ENCODE results near the gene SMG6.
"Not testable (repeated sequence)": the region's sequence is repeated elsewhere in the genome, so short reads cannot be mapped to it uniquely, and the experiment has no call there.

SMG6 gene

DNA sequence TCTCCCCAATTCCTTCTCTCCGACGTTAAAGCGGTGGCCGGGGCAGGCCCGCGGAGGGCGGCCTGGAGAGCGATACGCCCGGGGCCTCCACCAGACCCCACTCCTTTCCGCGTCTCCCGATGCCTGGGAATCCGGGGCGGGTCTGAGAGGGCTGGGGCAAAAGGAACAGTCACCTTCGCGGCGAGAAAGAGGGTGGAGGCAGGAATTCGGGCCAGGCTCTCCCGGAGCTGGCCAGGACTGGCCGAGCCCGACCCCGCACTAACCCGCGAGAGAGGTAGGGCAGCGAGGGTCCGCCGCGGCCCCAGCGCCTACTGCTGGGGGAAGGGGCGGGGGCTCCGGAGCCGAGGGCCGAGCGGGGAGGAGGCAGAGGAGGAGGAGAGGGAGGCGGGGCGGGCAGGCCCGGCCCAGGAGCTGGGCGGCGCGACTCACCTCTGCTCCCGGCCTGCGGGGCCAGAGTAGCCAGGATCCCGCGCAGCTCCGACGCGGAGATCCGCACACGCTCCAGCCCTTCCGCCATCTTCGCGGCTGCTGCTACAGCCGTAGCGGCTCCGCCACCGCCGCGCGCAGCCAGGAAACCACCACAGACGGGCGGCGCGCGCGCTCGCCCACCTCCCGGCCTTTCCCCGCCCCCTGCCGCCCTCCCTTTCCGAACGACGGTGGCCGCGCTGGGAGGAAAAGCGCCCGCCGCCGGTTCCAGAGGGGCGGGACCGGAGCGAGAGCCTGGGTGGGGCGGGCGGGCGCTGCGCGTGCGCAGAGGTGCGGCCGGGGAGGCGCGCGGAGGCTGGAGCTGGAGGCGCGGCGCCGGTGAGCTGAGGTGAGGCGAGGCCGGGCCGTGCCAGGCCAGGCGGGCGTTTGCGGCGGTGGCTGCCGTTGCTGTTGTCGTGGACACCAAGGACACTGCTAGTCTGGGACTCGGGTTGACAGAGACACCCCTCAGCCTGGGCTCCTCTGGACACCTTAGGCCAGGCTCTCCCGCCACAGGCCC is at the start of gene SMG6, which contains the start of gene SRR:
TSS of gene SMG6 (minus strand) at position 582 of the 985 bp plus-strand sequence. CDS start at position 517, 65 bp downstream.
TSS of gene SRR (plus strand) at position 747 of the 985 bp plus-strand sequence. CDS start 11,611 bp downstream, outside the sequence.
- DNase-seq = peak; percentile 90

DNA sequence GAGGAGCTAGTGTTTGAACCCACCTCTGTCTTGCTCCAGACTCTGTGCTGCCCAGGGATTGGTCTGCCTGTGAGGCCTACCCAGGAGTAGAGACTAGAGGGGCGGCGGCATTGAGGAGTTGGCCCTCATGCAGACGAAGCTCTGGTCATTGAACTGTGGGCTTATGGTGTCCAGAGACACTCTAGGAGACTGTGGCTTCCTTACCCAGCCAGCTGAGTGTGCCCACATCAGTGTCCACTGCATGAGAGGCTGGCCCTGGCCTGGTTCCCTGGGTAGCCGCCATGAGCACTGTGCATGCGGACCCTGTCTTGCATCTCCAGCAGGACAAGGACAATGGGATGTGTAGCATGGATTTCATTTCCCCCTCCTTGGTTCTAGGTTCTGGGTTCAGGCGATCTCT is 47.7 kb upstream of the SMG6 start:
- DNase-seq = no peak

DNA sequence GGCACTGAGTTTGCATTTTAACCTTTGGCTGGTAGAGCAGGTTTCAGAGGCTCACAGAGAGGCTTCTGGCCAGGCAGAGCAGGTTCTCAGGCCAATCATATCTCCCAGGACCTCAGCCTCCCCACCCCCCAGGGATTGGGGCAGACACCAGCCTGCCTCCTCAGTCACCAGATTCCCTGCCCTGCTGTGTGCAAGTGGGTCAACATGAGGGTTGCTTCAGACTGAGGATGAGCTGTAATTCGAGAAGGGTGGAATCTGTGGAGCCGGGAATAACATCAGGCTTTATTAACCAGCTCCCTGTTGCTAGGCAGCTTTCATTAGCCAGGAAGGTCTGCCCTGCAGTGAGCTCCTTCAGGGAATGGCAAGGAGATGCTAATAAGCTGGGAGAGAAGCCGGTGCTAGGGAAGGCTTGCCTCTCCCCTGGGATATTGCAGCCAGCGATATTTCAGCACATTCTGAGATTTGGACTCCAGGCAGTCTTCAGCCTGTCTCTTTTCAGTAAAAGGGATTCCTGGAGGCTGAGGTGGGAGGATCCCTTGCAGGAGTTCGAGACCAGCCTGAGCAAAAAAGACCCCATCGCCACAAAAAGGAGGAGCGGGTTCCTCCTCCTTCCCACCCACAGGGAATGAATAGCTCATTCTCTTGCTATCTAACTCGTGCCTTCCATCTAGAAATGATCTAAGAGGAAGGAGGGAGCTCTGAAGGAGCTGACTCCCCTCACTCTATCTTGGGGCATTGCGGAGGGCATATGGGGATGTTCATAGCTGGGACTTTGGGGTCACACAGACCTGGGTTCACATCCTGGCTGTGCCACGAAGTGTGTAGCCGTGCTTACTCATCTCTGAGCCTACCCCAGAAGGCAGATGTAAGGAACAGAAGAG is 44.5 kb upstream of the SMG6 start:
- DNase-seq = peak; percentile 42

DNA sequence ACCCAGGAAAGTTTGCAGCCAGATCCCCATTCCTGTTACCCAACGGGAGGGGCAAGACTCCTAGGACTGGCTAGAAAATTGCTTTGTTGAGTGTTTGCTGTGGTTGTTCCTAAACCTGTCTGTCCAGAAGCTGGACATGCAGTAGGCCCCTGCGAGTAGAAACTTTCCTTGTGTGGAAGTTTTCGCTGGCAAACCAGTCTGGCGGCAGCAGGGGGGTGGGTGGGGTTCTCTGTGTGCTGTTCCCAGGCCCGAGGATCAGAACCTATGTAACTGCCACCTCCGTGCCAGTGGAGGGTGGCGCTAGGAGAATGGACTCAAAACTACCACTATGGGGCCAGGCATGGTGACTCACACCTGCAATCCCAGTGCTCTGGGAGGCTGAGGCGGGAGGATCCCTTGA is 42.9 kb upstream of the SMG6 start:
- no peak for DNase-seq

DNA sequence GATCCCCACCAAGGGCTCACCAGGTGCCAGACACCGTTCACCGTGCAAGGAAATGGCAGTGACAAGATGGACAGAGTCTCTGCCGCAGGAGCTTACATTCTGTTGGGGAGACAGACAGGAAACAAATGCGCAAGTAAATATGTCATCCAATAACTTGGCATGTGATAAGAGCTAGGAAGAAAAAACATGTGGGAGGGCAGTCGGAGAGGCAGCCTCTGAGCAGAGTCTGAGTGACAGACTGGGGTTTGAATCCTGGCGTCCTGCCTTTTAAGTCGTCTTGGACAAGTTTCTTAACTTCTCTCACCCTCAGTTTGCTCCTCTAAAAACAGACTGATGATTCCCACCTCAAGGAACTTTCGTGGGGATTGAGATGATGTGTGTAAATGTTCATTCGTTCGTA is 40.9 kb upstream of the SMG6 start:
- no peak for DNase-seq

DNA sequence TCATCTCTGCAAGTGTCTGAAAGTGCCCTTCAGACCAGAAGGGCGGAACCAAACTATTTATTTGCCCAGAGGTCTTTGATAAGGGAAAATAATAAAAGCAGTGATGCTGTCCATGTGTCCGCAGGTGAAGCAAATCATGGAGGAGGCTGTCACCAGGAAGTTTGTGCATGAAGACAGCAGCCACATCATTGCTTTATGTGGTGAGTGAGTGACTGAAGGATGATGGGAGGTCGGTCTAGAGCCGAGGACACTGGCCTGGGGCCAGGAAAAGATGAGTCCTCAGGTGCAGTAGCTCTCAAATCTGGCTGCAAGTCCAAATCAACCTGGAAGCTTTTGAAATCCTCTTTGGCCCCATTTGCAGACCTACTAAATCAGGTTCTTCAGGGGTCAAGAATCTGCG is 39.8 kb upstream of the SMG6 start:
- no peak for DNase-seq

DNA sequence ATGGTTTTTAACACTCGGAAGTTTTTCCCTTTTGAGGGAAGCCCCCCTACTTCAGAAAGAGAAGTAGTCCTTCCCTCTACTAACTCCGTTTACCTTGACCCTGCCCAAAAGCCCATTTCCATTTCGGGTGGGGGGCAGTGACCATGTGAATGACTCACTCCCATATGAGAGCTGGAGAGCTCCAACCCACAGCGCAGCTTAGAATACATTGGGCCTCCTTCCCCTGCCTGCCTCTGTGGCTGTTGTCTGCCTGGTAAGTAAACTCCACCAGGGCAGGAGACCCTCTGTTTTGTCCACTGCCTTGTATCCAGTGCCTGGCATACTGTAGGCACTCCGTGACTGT is 34.7 kb upstream of the SMG6 start:
- no peak for DNase-seq

DNA sequence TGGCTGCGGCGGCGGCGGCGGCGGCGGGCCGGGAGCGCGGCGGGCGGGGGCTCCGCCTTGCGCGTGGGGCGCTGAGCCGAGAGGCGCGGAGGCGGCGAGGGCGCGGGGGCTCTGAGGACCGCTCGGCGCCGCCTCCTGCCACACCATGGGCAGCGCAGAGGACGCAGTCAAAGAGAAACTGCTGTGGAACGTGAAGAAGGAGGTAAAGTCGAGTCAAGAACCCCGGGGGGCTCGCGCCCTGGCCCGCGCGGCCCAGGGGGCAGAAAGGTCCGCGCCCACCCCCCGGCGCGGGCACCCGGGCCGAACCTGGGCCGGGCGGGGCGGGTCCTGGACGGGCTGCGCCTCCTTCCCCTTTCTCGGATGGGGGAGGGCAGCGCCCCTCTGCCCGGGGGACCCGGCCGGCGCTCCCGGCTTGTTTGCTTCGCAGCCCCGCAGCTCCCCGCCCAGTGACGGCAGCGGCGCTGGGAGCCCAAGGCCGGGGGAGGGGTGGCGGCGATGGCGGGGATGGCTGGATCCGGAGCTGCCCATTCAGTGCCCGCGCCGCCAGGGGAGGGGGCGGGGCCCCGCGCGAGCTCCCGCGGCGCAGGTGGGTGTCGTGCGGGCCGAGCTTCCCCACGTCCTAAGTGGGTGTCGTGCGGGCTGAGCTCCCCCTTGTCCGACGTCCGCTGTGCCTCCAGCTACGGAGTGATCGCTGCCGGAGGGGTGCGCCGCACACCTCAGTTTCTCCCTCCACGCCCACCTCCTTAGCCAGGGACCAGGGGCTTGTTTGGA is 34.1 kb upstream of the SMG6 start:
- DNase-seq = peak; percentile 30

DNA sequence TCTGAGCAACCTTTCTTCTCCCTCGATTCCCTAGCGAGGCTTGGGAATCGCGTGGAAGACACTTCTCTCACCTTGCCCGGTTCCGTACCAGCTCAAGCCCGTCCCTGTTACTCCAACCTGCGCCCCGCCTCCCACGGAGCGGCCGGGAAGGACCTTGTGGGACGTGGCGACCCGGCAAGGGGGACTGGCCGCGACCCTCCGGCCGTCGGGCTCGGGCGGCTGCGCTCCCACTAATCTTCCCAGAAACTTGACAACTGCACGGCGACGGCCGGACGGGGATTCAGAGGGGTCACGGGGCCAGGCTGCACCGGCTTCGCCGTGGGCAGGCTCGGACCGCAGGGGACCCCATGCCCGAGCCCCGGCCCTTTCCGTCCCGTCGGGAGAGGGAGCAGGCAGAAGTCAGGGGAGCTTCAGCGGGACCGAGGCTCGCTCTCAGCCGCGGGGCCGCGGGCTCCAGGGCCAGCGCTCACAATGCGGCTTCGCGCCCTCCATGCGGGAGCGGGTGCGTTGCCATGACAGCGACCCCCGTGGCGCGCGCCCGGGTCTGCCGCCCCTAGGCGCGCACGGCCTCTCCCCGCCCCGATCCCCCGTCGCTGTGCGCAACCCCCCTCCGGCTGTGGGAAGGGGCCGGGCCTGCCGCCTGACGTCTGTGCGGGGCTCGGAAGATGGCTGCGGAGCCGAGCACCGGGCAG is 33.4 kb upstream of the SMG6 start, which contains the start of gene SGSM2:
TSS of gene SGSM2 (plus strand) at position 650 of the 692 bp plus-strand sequence. CDS start 188 bp downstream, outside the sequence.
- peak; percentile 40 for DNase-seq

DNA sequence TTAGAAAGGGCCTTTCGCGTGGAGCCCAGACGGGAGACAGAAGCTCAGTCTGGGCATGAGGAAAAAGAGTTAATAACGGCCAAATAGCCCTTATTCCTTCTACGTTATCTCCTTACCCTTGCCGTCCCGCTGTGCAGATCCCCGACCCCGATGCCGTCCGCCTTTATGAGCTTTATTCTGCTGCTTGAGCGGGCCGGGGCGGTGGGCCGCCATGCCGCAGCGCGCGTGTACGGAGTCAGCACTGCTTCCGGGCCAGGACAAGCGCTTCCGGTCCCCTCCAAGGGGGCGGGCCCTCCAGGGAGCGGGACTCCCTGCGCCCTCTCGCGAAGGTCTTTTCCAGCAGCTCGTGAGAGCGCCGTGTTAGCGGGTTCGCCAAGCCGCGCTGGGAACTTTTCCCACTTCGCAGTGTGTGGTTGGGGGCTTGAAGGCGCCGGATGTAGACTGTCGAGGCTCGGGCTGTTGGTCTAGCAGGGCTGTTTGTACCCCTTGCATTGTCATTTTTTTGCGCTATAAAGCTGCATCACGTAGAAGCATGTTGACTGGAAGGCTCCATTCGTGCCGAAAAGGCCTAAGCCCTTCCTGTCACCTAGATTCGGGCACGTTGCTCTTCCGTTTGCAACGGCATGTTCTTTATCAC is 32.7 kb upstream of the SMG6 start, which contains the start of gene TSR1:
TSS of gene TSR1 (minus strand) at position 243 of the 637 bp plus-strand sequence. CDS start at position 213, 30 bp downstream.
- peak; percentile 94 for DNase-seq

DNA sequence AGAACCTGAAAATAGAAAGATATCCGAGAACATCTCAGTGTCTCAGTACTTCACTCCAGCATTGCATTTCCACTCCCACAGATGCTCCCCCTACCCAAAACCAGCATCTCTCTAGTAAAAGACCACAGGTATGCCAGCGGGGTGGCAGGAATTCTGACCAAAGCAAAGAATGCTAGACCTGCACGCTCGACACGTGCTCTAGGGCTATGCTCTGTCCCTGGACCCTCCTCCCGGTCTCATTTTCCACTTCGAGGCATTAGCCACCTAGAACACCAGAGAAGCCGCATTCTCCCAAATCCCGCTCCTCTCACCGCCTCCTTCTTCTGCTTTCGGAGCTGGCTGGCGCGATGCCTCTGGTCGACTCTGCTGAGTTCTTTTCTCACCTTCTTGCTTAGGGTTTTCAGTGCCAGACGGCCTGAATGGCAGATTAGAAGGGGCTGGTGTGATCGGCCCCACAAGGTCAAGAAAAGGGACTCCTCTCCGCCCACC is 32.2 kb upstream of the SMG6 start:
- no peak for DNase-seq

DNA sequence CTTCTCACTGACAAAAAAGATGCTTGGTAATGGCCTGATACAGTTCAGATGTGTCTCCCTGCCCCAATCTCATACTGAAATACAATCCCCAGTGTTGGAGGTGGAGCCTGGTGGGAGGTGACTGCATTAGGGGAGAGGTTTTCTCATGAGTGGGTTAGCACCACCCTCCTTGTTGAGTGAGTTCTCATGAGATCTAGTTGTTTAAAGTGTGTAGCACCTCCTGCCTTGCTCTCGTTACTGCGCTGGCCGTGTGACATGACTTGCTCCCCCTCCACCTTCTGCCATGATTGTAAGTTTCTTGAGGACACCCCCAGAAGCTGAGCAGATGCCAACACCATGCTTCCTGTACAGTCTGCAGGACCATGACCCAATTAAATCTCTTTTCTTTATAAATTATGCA is 27.7 kb upstream of the SMG6 start:
- DNase-seq = no peak

DNA sequence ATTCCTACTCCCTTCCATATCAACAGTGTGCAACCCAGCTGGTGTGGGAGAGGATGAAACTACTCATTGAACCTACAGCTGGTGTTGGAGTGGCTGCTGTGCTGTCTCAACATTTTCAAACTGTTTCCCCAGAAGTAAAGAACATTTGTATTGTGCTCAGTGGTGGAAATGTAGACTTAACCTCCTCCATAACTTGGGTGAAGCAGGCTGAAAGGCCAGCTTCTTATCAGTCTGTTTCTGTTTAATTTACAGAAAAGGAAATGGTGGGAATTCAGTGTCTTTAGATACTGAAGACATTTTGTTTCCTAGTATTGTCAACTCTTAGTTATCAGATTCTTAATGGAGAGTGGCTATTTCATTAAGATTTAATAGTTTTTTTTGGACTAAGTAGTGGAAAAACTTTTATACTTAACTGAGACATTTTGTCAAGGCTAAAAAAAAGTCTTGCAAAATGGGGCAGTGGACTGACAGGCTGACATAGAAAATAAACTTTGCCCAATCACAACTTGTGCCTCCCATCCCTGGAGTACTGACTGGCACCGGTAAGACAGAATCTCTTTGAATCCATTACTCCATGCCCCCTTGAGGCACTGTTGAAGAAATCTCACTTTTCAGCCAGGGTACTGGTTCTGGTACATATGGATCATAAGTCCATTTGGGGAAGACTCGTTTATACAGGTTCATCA is 20.2 kb upstream of the SMG6 start:
- DNase-seq = no peak

DNA sequence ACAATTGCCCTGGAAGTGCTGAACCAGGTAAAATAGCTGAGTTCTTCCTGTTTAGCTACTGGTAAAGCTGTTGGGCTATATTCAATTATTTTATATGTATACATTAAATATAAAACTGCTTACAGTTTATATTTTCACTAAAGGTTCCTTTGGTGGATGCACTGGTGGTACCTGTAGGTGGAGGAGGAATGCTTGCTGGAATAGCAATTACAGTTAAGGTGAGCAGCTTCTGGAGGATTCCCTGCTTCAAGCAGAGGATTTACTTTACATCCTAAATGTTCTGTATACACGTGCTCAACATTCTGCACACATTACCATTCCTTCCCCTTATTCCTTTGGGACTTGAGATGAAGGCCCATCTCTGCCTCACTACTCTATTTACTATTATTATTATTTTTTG is 17.8 kb upstream of the SMG6 start:
- DNase-seq = no peak

DNA sequence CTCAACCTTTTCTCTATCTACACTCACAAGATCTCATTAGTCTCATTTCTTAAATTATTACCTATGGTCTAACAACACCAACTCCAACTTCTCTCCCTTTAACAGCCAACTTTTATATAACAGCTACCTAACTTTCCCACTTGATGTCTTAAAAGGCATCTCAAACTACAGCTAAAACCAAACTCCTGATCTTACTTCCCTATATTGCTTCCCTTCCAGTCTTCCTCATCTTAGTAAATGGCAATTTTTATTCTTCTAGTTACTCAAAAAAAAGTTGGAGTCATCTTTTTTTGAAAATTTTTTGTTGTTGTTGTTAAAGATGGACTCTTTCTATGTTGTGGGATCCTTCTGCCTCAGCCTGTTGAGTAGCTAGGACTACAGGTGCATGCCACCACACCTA is 15.5 kb upstream of the SMG6 start:
- no peak for DNase-seq

DNA sequence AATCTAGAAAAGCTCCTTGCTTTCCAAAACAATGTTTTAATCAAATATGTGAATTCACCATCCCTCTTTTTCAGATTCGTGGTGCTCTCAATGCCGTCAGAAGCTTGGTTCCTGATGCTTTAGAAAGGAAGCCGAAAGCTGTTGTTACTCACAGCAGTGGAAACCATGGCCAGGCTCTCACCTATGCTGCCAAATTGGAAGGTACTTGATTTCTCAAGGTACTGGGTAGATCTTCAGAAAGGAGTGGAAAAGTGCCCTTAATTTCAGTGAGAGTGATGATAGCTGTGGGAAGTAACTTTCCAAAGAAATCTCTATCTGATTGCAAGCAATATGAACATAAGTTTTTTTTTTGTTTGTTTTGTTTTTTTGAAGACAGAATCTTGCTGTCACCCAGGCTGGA is 14.2 kb upstream of the SMG6 start:
- no peak for DNase-seq

DNA sequence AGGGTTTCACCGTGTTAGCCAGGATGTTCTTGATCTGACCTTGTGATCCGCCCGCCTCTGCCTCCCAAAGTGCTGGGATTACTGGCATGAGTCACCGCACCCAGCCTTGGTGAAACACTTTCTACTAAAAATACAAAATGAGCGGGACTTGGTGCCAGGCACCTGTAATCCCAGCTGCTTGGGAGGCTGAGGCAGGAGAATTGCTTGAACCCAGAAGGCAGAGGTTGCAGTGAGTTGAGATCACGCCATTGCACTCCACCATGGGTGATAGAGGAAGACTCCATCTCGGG is 13.3 kb upstream of the SMG6 start:
- DNase-seq = not testable (repeated sequence)

DNA sequence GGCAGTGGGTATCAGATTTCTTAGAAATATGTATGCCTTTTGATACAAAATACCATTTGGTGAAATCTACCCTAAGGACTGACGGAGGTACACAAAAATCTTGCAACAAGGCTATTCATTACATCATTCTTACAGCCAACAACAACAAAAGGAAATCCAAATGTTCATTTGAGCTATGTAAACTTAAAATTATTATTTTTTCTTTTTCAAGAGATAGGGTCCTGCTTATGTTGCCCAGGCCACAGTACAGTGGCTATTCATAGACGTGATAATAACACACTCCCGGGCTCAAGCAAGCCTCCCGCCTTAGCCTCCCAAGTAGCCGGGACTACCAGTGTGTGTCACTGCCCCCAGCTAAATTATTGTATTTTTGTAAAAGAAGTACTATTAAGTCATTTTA is 9.2 kb upstream of the SMG6 start:
- DNase-seq = no peak

DNA sequence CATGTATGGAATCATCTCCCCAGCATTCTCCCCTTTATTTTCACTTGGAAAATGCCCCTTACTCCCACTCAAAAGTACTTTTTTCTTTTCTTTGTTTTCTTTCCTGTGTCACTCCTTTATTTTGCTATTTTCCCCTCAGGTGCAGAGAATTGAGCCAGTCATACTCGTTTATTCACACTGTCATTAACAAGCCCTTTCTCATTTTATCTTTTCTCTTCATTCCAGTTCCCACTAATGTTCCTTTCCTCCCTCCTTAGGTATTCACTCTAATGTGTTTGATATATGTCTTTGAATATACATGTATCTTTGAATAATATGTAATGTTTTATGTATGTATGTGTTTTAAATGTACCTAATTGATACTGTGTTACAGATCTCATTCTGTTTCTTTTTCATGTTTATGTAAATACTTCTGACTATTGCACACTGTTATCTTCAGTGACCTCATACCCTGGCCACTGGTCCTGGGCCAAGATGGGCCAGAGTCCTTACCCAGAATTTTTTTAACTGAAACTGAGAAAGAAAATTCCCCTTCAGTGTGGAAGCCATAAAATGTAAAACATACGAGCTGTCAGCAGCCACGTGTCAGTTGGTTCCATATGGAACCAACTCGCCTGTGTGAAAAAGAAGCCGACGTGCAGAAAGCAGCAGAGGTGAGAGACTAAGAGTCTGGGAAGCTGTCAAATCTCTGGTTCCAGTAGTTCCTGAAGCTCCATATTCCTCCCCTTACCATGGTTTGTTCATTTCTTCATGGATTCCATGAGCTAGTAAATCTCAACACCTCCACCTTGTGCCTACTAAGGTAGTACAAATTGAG is 6.0 kb upstream of the SMG6 start:
- DNase-seq = no peak

DNA sequence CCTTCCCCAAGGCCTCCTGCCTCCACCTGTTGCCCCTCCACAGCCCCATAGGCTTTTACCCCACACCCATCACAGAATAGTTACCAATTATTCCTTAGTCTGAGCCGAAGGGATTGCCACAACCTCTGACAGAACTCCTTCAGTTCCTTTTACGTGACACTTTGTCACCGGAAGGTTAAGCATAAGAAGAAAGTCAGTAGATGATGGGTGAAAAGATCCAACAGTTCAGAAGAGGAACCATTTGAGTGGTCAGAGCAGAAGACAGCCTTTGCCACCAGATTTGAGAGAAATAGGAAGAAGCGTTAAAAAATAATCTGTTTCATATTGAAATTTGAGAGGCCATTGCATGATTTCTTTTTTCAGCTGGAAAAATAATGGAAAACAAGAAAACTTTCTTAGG is 1.3 kb upstream of the SMG6 start:
- DNase-seq = no peak
